Panc1 (cell line): ENCODE results near the gene DNAJA4.

Experiments used
- TF ChIP-seq, protein P1 (sequence below): fragments of 450-650 bp; IDR thresholded peaks from 2 replicates; pipeline ENCODE4 v1.5.1; 2017; ENCODE audit warnings: mild to moderate bottlenecking
- TF ChIP-seq, protein P2 (sequence below), 2 experiments: IDR thresholded peaks; 2 replicates each; pipeline ENCODE4 v1.6.1; 2011 to 2012; ENCODE audit warnings: low read depth in 2 of 2, control low read depth in 1 of 2, low read length in 1 of 2, mild to moderate bottlenecking in 1 of 2, moderate library complexity in 1 of 2; ENCODE audit not compliant: insufficient read depth in 1 of 2

- TF ChIP-seq, protein P1, sequence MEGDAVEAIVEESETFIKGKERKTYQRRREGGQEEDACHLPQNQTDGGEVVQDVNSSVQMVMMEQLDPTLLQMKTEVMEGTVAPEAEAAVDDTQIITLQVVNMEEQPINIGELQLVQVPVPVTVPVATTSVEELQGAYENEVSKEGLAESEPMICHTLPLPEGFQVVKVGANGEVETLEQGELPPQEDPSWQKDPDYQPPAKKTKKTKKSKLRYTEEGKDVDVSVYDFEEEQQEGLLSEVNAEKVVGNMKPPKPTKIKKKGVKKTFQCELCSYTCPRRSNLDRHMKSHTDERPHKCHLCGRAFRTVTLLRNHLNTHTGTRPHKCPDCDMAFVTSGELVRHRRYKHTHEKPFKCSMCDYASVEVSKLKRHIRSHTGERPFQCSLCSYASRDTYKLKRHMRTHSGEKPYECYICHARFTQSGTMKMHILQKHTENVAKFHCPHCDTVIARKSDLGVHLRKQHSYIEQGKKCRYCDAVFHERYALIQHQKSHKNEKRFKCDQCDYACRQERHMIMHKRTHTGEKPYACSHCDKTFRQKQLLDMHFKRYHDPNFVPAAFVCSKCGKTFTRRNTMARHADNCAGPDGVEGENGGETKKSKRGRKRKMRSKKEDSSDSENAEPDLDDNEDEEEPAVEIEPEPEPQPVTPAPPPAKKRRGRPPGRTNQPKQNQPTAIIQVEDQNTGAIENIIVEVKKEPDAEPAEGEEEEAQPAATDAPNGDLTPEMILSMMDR: no peak
- TF ChIP-seq, protein P2, sequence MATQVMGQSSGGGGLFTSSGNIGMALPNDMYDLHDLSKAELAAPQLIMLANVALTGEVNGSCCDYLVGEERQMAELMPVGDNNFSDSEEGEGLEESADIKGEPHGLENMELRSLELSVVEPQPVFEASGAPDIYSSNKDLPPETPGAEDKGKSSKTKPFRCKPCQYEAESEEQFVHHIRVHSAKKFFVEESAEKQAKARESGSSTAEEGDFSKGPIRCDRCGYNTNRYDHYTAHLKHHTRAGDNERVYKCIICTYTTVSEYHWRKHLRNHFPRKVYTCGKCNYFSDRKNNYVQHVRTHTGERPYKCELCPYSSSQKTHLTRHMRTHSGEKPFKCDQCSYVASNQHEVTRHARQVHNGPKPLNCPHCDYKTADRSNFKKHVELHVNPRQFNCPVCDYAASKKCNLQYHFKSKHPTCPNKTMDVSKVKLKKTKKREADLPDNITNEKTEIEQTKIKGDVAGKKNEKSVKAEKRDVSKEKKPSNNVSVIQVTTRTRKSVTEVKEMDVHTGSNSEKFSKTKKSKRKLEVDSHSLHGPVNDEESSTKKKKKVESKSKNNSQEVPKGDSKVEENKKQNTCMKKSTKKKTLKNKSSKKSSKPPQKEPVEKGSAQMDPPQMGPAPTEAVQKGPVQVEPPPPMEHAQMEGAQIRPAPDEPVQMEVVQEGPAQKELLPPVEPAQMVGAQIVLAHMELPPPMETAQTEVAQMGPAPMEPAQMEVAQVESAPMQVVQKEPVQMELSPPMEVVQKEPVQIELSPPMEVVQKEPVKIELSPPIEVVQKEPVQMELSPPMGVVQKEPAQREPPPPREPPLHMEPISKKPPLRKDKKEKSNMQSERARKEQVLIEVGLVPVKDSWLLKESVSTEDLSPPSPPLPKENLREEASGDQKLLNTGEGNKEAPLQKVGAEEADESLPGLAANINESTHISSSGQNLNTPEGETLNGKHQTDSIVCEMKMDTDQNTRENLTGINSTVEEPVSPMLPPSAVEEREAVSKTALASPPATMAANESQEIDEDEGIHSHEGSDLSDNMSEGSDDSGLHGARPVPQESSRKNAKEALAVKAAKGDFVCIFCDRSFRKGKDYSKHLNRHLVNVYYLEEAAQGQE (IDR thresholded peaks at IDR 0.05; ENCODE audit: insufficient read depth in 1 of 2, low read depth in 2 of 2, low read length in 1 of 2): no peak
These were observed 48.6 kb downstream of the DNAJA4 start for GRCh38 chr15:78312957-78313356.
